CD8-positive, alpha-beta memory T cell (primary cell): Measurements from ENCODE around the gene KLK12. TPM values are rescaled to one million over a fixed set of nuclear protein-coding genes. Genes with fewer than 3 reads are reported as not detected.

ENCODE experiments used
- CTCF ChIA-PET: fragments of 350-600 bp; sonication (Branson Sonifier 250); formaldehyde crosslinking; loops from one replicate; lab custom pipeline; 2021; ENCODE audit warnings: antibody characterized with exemption; lab: Charles Lee
- POLR2A ChIA-PET: fragments of 350-600 bp; sonication (Branson Sonifier 250); formaldehyde crosslinking; loops from one replicate; lab custom pipeline; 2021; ENCODE audit warnings: antibody characterized with exemption; lab: Charles Lee
- DNase-seq, 5 donors: peaks; one replicate each; pipeline versions ENCODE4 v3.0.0 to v3.0.0-alpha.2; 2020 to 2022; ENCODE audit warnings: mixed read lengths in 1 of 5
- H3K27ac ChIP-seq: one replicate; pipeline ENCODE4 v1.7.0; 2013; ENCODE audit warnings: low read depth, mild to moderate bottlenecking, low read length, moderate library complexity
- H3K27me3 ChIP-seq: 2 replicates; pipeline ENCODE4 v1.7.0; 2013; ENCODE audit warnings: low read length, mild to moderate bottlenecking; ENCODE audit not compliant: insufficient read depth, poor library complexity, severe bottlenecking
- H3K36me3 ChIP-seq: 2 replicates; pipeline ENCODE4 v1.7.0; 2013; ENCODE audit warnings: mild to moderate bottlenecking, low read length, moderate library complexity; ENCODE audit not compliant: insufficient read depth
- H3K4me1 ChIP-seq: 2 replicates; pipeline ENCODE4 v1.7.0; 2013; ENCODE audit warnings: mild to moderate bottlenecking, low read length, moderate library complexity; ENCODE audit not compliant: insufficient read depth
- H3K4me3 ChIP-seq: 2 replicates; pipeline ENCODE4 v1.7.0; 2013; ENCODE audit warnings: mild to moderate bottlenecking, low read length
- H3K9me3 ChIP-seq: 2 replicates; pipeline ENCODE4 v1.7.0; 2013; ENCODE audit warnings: mild to moderate bottlenecking, low read length
- H3K27ac Mint-ChIP-seq, 8 donors: one replicate each; pipeline ENCODE4 v1.8.0; 2020 to 2021; ENCODE audit warnings: mixed read lengths in 8 of 8, mild to moderate bottlenecking in 6 of 8, inconsistent platforms in 3 of 8, moderate library complexity in 3 of 8
- H3K27me3 Mint-ChIP-seq, 2 donors: one replicate each; pipeline ENCODE4 v1.8.0; 2020 to 2021; ENCODE audit warnings: mixed read lengths in 2 of 2, mild to moderate bottlenecking in 1 of 2, moderate library complexity in 1 of 2
- H3K36me3 Mint-ChIP-seq, 3 donors: one replicate each; pipeline ENCODE4 v1.8.0; 2020 to 2021; ENCODE audit warnings: mixed read lengths in 3 of 3, inconsistent platforms in 1 of 3, mild to moderate bottlenecking in 1 of 3
- H3K4me1 Mint-ChIP-seq, 3 donors: one replicate each; pipeline ENCODE4 v1.8.0; 2020 to 2021; ENCODE audit warnings: mixed read lengths in 3 of 3, inconsistent platforms in 1 of 3, mild to moderate bottlenecking in 1 of 3
- H3K4me3 Mint-ChIP-seq, 7 donors: one replicate each; pipeline ENCODE4 v1.8.0; 2020 to 2021; ENCODE audit warnings: mixed read lengths in 7 of 7, mild to moderate bottlenecking in 6 of 7, moderate library complexity in 4 of 7, inconsistent platforms in 2 of 7
- H3K9me3 Mint-ChIP-seq, 5 donors: one replicate each; pipeline ENCODE4 v1.8.0; 2020 to 2022; ENCODE audit warnings: mixed read lengths in 5 of 5, mild to moderate bottlenecking in 3 of 5, moderate library complexity in 2 of 5, inconsistent platforms in 1 of 5
- polyA plus RNA-seq: library from polyadenylated mRNA; unstranded; fragments of 300-500 nt; fragmentation: Illumina TruSeq; gene quantifications from one replicate; pipeline ENCODE4 v1.2.3, GENCODE V29; 2021
- total RNA-seq, 2 experiments: library from RNA; stranded (reverse); gene quantifications; one replicate each; pipeline ENCODE4 v1.2.3, GENCODE V29; 2021

KLK12 gene
- total RNA-seq (not detected), polyA plus RNA-seq (not detected)

GRCh38 chr19:51034704-51035103 lies at the start of gene KLK12:
Gene KLK12 (minus strand): TSS chr19:51035002. CDS start chr19:51034621, 381 bp downstream.
- CTCF ChIA-PET: no interaction called here
- H3K27me3 Mint-ChIP-seq: peaks cover 34 to 40% of the 10 kb centered on the region in 2 donors

GRCh38 chr19:51084505-51084904 lies 49.7 kb upstream of the KLK12 start:
- DNase-seq: no peak
- Histone ChIP-seq H3K27me3 (no peaks in the 10 kb centered on the region), H3K27ac (no peak overlapping the region), H3K36me3 (no peaks in the 10 kb centered on the region), H3K9me3 (no peaks in the 10 kb centered on the region), H3K4me3 (no peak overlapping the region), H3K4me1 (no peaks in the 10 kb centered on the region)
- Mint-ChIP-seq H3K36me3 (peaks cover 0 to 3% (median 0%) of the 10 kb centered on the region in 3 donors), H3K27me3 (peaks cover 18 to 20% of the 10 kb centered on the region in 2 donors), H3K27ac (no peak overlapping the region), H3K9me3 (no peaks in the 10 kb centered on the region), H3K4me3 (no peak overlapping the region), H3K4me1 (no peaks in the 10 kb centered on the region)
- ChIA-PET CTCF (no interaction called here), POLR2A (no interaction called here)

More at GRCh38 chr19:51034704-51035103, at the start of gene KLK12:
- DNase-seq: no peak
- no peaks in the 10 kb centered on the region for H3K9me3 ChIP-seq
- Mint-ChIP-seq H3K9me3 (no peaks in the 10 kb centered on the region), H3K36me3 (no peaks in the 10 kb centered on the region), H3K27ac (peak within 1 kb of the TSS in 2 of 8 donors; percentile 16 to 31), H3K4me3 (no peak within 1 kb of the TSS), H3K4me1 (no peaks in the 10 kb centered on the region)
- no peaks in the 10 kb centered on the region for H3K4me1 ChIP-seq
- POLR2A ChIA-PET: no interaction called here
- H3K36me3 ChIP-seq: no peaks in the 10 kb centered on the region
- no peak within 1 kb of the TSS for H3K4me3 ChIP-seq
- no peak within 1 kb of the TSS for H3K27ac ChIP-seq
- H3K27me3 ChIP-seq: no peaks in the 10 kb centered on the region

GRCh38 chr19:51083783-51084182 lies 49.0 kb upstream of the KLK12 start:
- H3K27ac Mint-ChIP-seq: no peak overlapping the region
- H3K9me3 ChIP-seq: no peaks in the 10 kb centered on the region
- H3K27me3 ChIP-seq: no peaks in the 10 kb centered on the region
- H3K9me3 Mint-ChIP-seq: no peaks in the 10 kb centered on the region
- no peak overlapping the region for H3K4me3 Mint-ChIP-seq
- peaks cover 18 to 20% of the 10 kb centered on the region in 2 donors for H3K27me3 Mint-ChIP-seq
- no peak overlapping the region for H3K4me3 ChIP-seq
- no peak for DNase-seq
- no peak overlapping the region for H3K27ac ChIP-seq
- peaks cover 0 to 3% (median 0%) of the 10 kb centered on the region in 3 donors for H3K36me3 Mint-ChIP-seq
- H3K4me1 ChIP-seq: no peaks in the 10 kb centered on the region
- no peaks in the 10 kb centered on the region for H3K4me1 Mint-ChIP-seq
- CTCF ChIA-PET: no interaction called here
- POLR2A ChIA-PET: no interaction called here
- H3K36me3 ChIP-seq: no peaks in the 10 kb centered on the region

- Histone ChIP-seq H3K4me3 (no peak overlapping the region), H3K27me3 (no peaks in the 10 kb centered on the region), H3K9me3 (no peaks in the 10 kb centered on the region), H3K36me3 (no peaks in the 10 kb centered on the region), H3K27ac (no peak overlapping the region), H3K4me1 (no peaks in the 10 kb centered on the region)
- no peak for DNase-seq
- no peak overlapping the region for H3K4me3 Mint-ChIP-seq
- peaks cover 0 to 2% (median 0%) of the 10 kb centered on the region in 3 donors for H3K36me3 Mint-ChIP-seq
- H3K27me3 Mint-ChIP-seq: peaks cover 19 to 20% of the 10 kb centered on the region in 2 donors
- ChIA-PET CTCF (no interaction called here), POLR2A (no interaction called here)
- H3K9me3 Mint-ChIP-seq: no peaks in the 10 kb centered on the region
- H3K27ac Mint-ChIP-seq: peak overlapping the region in 1 of 8 donors; percentile 77
- H3K4me1 Mint-ChIP-seq: no peaks in the 10 kb centered on the region
These were observed 48.4 kb upstream of the KLK12 start for GRCh38 chr19:51083181-51083580.

GRCh38 chr19:51082611-51083010 lies 47.8 kb upstream of the KLK12 start, which contains the start of gene KLK14:
Gene KLK14 (minus strand): TSS chr19:51082887. CDS start chr19:51082614, 273 bp downstream.
- no peak within 1 kb of the TSS for H3K4me3 Mint-ChIP-seq
- H3K9me3 ChIP-seq: no peaks in the 10 kb centered on the region
- ChIA-PET POLR2A (no interaction called here), CTCF (no interaction called here)
- H3K4me1 ChIP-seq: no peaks in the 10 kb centered on the region
- H3K4me1 Mint-ChIP-seq: no peaks in the 10 kb centered on the region
- DNase-seq: no peak
- H3K36me3 ChIP-seq: no peaks in the 10 kb centered on the region
- H3K36me3 Mint-ChIP-seq: peaks cover 0 to 2% (median 0%) of the 10 kb centered on the region in 3 donors
- no peaks in the 10 kb centered on the region for H3K9me3 Mint-ChIP-seq
- no peak within 1 kb of the TSS for H3K4me3 ChIP-seq
- peak within 1 kb of the TSS in 2 of 8 donors; percentile 56 to 77 for H3K27ac Mint-ChIP-seq
- peaks cover 19 to 20% of the 10 kb centered on the region in 2 donors for H3K27me3 Mint-ChIP-seq
- H3K27ac ChIP-seq: no peak within 1 kb of the TSS
- no peaks in the 10 kb centered on the region for H3K27me3 ChIP-seq

GRCh38 chr19:51081476-51081875 lies 46.7 kb upstream of the KLK12 start:
- peaks cover 17 to 20% of the 10 kb centered on the region in 2 donors for H3K27me3 Mint-ChIP-seq
- no peaks in the 10 kb centered on the region for H3K4me1 Mint-ChIP-seq
- Histone ChIP-seq H3K4me3 (no peak overlapping the region), H3K4me1 (no peaks in the 10 kb centered on the region), H3K27me3 (no peaks in the 10 kb centered on the region), H3K36me3 (no peaks in the 10 kb centered on the region), H3K27ac (no peak overlapping the region), H3K9me3 (no peaks in the 10 kb centered on the region)
- H3K9me3 Mint-ChIP-seq: no peaks in the 10 kb centered on the region
- no peak for DNase-seq
- ChIA-PET POLR2A (no interaction called here), CTCF (no interaction called here)
- H3K27ac Mint-ChIP-seq: no peak overlapping the region
- H3K36me3 Mint-ChIP-seq: peaks cover 0 to 2% (median 0%) of the 10 kb centered on the region in 3 donors
- no peak overlapping the region for H3K4me3 Mint-ChIP-seq

GRCh38 chr19:51079481-51080110 lies 44.8 kb upstream of the KLK12 start:
- H3K36me3 Mint-ChIP-seq: peaks cover 0 to 2% (median 0%) of the 10 kb centered on the region in 3 donors
- no peaks in the 10 kb centered on the region for H3K4me1 ChIP-seq
- H3K27ac ChIP-seq: no peak overlapping the region
- H3K4me3 Mint-ChIP-seq: no peak overlapping the region
- no peaks in the 10 kb centered on the region for H3K27me3 ChIP-seq
- ChIA-PET CTCF (no interaction called here), POLR2A (no interaction called here)
- peaks cover 13 to 24% of the 10 kb centered on the region in 2 donors for H3K27me3 Mint-ChIP-seq
- H3K4me1 Mint-ChIP-seq: no peaks in the 10 kb centered on the region
- H3K4me3 ChIP-seq: no peak overlapping the region
- H3K9me3 ChIP-seq: no peaks in the 10 kb centered on the region
- H3K9me3 Mint-ChIP-seq: no peaks in the 10 kb centered on the region
- H3K36me3 ChIP-seq: no peaks in the 10 kb centered on the region
- no peak for DNase-seq
- no peak overlapping the region for H3K27ac Mint-ChIP-seq

GRCh38 chr19:51078731-51079130 lies 43.9 kb upstream of the KLK12 start:
- H3K4me1 Mint-ChIP-seq: no peaks in the 10 kb centered on the region
- H3K9me3 Mint-ChIP-seq: peaks cover 0 to 7% (median 6%) of the 10 kb centered on the region in 5 donors
- no peak for DNase-seq
- H3K4me1 ChIP-seq: no peaks in the 10 kb centered on the region
- no peak overlapping the region for H3K4me3 Mint-ChIP-seq
- peaks cover 12 to 29% of the 10 kb centered on the region in 2 donors for H3K27me3 Mint-ChIP-seq
- H3K36me3 ChIP-seq: no peaks in the 10 kb centered on the region
- H3K27ac Mint-ChIP-seq: no peak overlapping the region
- POLR2A ChIA-PET: no interaction called here
- H3K4me3 ChIP-seq: no peak overlapping the region
- CTCF ChIA-PET: no interaction called here
- no peaks in the 10 kb centered on the region for H3K9me3 ChIP-seq
- H3K27ac ChIP-seq: no peak overlapping the region
- peaks cover 0 to 6% (median 2%) of the 10 kb centered on the region in 3 donors for H3K36me3 Mint-ChIP-seq
- no peaks in the 10 kb centered on the region for H3K27me3 ChIP-seq
